Esophagus squamous epithelium (tissue), 4 donors: ENCODE results near the gene GMDS.
"Not testable (repeated sequence)": the region's sequence is repeated elsewhere in the genome, so short reads cannot be mapped to it uniquely, and the experiment has no call there.

Experiments used
- POLR2A ChIP-seq, 4 donors: fragments of 450-650 bp; IDR thresholded peaks; one replicate each; pipeline ENCODE4 v1.6.1; 2017; ENCODE audit warnings: antibody characterized with exemption in 4 of 4, mild to moderate bottlenecking in 4 of 4, moderate library complexity in 3 of 4
- TF ChIP-seq, protein P1 (sequence below), 6 experiments: fragments of 450-650 bp in 4 of 6; fragments of 200-600 bp in 2 of 6; sonication (generic) in 2 of 6; IDR thresholded peaks; one replicate each; pipeline ENCODE4 v1.5.1; 2016 to 2019; ENCODE audit warnings: antibody characterized with exemption in 6 of 6, mild to moderate bottlenecking in 4 of 6, moderate library complexity in 4 of 6

- not testable (repeated sequence) for TF ChIP-seq POLR2A (IDR thresholded peaks at IDR 0.05)
- TF ChIP-seq, protein P1, sequence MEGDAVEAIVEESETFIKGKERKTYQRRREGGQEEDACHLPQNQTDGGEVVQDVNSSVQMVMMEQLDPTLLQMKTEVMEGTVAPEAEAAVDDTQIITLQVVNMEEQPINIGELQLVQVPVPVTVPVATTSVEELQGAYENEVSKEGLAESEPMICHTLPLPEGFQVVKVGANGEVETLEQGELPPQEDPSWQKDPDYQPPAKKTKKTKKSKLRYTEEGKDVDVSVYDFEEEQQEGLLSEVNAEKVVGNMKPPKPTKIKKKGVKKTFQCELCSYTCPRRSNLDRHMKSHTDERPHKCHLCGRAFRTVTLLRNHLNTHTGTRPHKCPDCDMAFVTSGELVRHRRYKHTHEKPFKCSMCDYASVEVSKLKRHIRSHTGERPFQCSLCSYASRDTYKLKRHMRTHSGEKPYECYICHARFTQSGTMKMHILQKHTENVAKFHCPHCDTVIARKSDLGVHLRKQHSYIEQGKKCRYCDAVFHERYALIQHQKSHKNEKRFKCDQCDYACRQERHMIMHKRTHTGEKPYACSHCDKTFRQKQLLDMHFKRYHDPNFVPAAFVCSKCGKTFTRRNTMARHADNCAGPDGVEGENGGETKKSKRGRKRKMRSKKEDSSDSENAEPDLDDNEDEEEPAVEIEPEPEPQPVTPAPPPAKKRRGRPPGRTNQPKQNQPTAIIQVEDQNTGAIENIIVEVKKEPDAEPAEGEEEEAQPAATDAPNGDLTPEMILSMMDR (IDR thresholded peaks at IDR 0.05) = not testable (repeated sequence)
Observed at GRCh38 chr6:1751063-1751462, 494.3 kb downstream of the GMDS start.
